ENCODE measurements around the gene ERCC2. TPM values are rescaled to one million over a fixed set of nuclear protein-coding genes. Genes with fewer than 3 reads are reported as not detected.

ERCC2 gene
- total RNA-seq, 2 donors from 2014 or later: 87.9 to 105 TPM

GRCh38 chr19:45406226-45407090 is 36.1 kb upstream of the ERCC2 start, which contains the start of gene POLR1G:
TSS of gene POLR1G (plus strand) at chr19:45406644. CDS start at chr19:45406697, 53 bp downstream.
- Histone ChIP-seq H3K36me3 (ENCODE audit: control insufficient read depth, insufficient read depth, low read length) (peaks cover 16% of the 10 kb centered on the region), H3K4me1 (ENCODE audit: control insufficient read depth, insufficient read depth, low read length) (peaks cover 2% of the 10 kb centered on the region), H3K27ac (ENCODE audit: low read depth, low read length) (peak within 1 kb of the TSS; percentile 98), H3K9me3 (ENCODE audit: control insufficient read depth, low read length) (no peaks in the 10 kb centered on the region), H3K27me3 (ENCODE audit: control insufficient read depth, insufficient read depth, low read length, poor library complexity, severe bottlenecking) (no peaks in the 10 kb centered on the region), H3K9ac (ENCODE audit: extremely low read depth, low read length, poor library complexity, severe bottlenecking) (peak within 1 kb of the TSS; percentile 97), H3K4me3 (ENCODE audit: low read length) (peak within 1 kb of the TSS; percentile 91)
- H3K27me3 Mint-ChIP-seq (ENCODE audit: insufficient read depth): peaks cover 6% of the 10 kb centered on the region
- peaks cover 20% of the 10 kb centered on the region for H3K4me1 Mint-ChIP-seq
- H3K4me3 Mint-ChIP-seq: peak within 1 kb of the TSS; percentile 86
- peak; percentile 92 for DNase-seq
- no peak for TF ChIP-seq CTCF (conservative IDR thresholded peaks at IDR 0.05)
- no peaks in the 10 kb centered on the region for H3K9me3 Mint-ChIP-seq
- peaks cover 23% of the 10 kb centered on the region for H3K36me3 Mint-ChIP-seq (ENCODE audit: low read depth)
- H3K27ac Mint-ChIP-seq: peak within 1 kb of the TSS; percentile 99
- WGBS, 2 experiments (ENCODE audit: insufficient coverage in 1 of 2, insufficient read length in 1 of 2): 0% methylated on average over 27 to 51 of the region's 51 CpGs

GRCh38 chr19:45405435-45406225 is 35.3 kb upstream of the ERCC2 start:
- Histone ChIP-seq H3K27me3 (ENCODE audit: control insufficient read depth, insufficient read depth, low read length, poor library complexity, severe bottlenecking) (no peaks in the 10 kb centered on the region), H3K27ac (ENCODE audit: low read depth, low read length) (peak overlapping the region; percentile 98), H3K36me3 (ENCODE audit: control insufficient read depth, insufficient read depth, low read length) (peaks cover 10% of the 10 kb centered on the region), H3K4me3 (ENCODE audit: low read length) (peak overlapping the region; percentile 91), H3K9ac (ENCODE audit: extremely low read depth, low read length, poor library complexity, severe bottlenecking) (peak overlapping the region; percentile 97), H3K9me3 (ENCODE audit: control insufficient read depth, low read length) (no peaks in the 10 kb centered on the region), H3K4me1 (ENCODE audit: control insufficient read depth, insufficient read depth, low read length) (peaks cover 2% of the 10 kb centered on the region)
- DNase-seq: peak; percentile 97
- TF ChIP-seq CTCF (conservative IDR thresholded peaks at IDR 0.05): no peak
- Mint-ChIP-seq H3K4me3 (peak overlapping the region; percentile 86), H3K36me3 (ENCODE audit: low read depth) (peaks cover 14% of the 10 kb centered on the region), H3K27me3 (ENCODE audit: insufficient read depth) (peaks cover 6% of the 10 kb centered on the region), H3K9me3 (no peaks in the 10 kb centered on the region), H3K4me1 (peaks cover 20% of the 10 kb centered on the region), H3K27ac (peak overlapping the region; percentile 99)
- WGBS, 2 experiments (ENCODE audit: insufficient coverage in 1 of 2, insufficient read length in 1 of 2): 0% methylated on average over 11 to 48 of the region's 48 CpGs

GRCh38 chr19:45404557-45405434 is 34.4 kb upstream of the ERCC2 start, which contains the start of gene PPP1R13L:
TSS of gene PPP1R13L (minus strand) at chr19:45405069. CDS start at chr19:45398318, 6,751 bp downstream.
- H3K27ac ChIP-seq (ENCODE audit: low read depth, low read length): peak within 1 kb of the TSS; percentile 98
- H3K9me3 ChIP-seq (ENCODE audit: control insufficient read depth, low read length): no peaks in the 10 kb centered on the region
- Mint-ChIP-seq H3K36me3 (ENCODE audit: low read depth) (peaks cover 11% of the 10 kb centered on the region), H3K4me1 (peaks cover 20% of the 10 kb centered on the region), H3K27me3 (ENCODE audit: insufficient read depth) (peaks cover 6% of the 10 kb centered on the region), H3K4me3 (peak within 1 kb of the TSS; percentile 86), H3K27ac (peak within 1 kb of the TSS; percentile 99), H3K9me3 (no peaks in the 10 kb centered on the region)
- no peaks in the 10 kb centered on the region for H3K27me3 ChIP-seq (ENCODE audit: control insufficient read depth, insufficient read depth, low read length, poor library complexity, severe bottlenecking)
- H3K36me3 ChIP-seq (ENCODE audit: control insufficient read depth, insufficient read depth, low read length): peaks cover 10% of the 10 kb centered on the region
- H3K4me1 ChIP-seq (ENCODE audit: control insufficient read depth, insufficient read depth, low read length): peaks cover 2% of the 10 kb centered on the region
- peak within 1 kb of the TSS; percentile 91 for H3K4me3 ChIP-seq (ENCODE audit: low read length)
- peak; percentile 97 for DNase-seq
- no peak for TF ChIP-seq CTCF (conservative IDR thresholded peaks at IDR 0.05)
- H3K9ac ChIP-seq (ENCODE audit: extremely low read depth, low read length, poor library complexity, severe bottlenecking): peak within 1 kb of the TSS; percentile 97
- 1% methylated on average over 29 to 46 of the region's 46 CpGs for WGBS, 2 experiments (ENCODE audit: insufficient coverage in 1 of 2, insufficient read length in 1 of 2)
